ENCODE measurements around the gene GABBR1. TPM values are rescaled to one million over a fixed set of nuclear protein-coding genes. Genes with fewer than 3 reads are reported as not detected.

GABBR1 gene
- total RNA-seq, 1 donor from 2014 or later: 12.0 TPM

DNA sequence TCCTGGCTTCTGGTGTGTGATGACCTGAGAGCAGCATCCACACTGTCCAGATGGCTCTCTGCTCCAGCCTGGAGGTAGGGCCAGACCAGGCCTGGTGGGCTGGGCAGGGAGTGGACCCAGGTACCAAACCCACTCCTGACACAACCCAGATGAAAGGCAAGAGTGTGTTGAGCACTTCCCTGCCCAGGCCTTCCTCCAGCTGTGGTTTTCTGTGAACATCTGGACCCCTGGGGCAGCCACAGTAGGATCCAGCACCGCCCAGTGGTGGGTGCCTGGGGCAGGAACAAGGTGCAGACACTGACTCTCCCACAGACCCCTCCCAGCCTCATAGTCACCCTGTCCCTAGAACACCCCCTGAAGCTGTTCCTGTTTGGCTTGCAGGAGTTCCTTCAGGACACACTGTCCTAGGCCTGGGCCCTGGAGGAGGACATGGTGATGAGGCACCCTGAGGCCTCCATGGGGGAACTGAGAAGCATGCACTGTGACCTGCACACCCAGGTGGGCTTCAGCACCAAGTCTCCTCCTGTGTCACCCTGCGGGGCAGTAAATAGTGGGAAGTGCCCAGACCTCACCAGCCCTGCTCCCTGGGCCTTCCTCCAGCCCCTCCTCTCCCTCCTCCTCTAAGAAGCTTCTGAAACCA, 102.2 kb downstream of the GABBR1 start:
- DNase-seq (ENCODE audit: extremely low read depth, low read depth, low spot score): no peak

- DNase-seq (ENCODE audit: extremely low read depth, low read depth, low spot score): no peak
Measured at GRCh38 chr6:29529956-29530355, 103.0 kb downstream of the GABBR1 start.

DNA sequence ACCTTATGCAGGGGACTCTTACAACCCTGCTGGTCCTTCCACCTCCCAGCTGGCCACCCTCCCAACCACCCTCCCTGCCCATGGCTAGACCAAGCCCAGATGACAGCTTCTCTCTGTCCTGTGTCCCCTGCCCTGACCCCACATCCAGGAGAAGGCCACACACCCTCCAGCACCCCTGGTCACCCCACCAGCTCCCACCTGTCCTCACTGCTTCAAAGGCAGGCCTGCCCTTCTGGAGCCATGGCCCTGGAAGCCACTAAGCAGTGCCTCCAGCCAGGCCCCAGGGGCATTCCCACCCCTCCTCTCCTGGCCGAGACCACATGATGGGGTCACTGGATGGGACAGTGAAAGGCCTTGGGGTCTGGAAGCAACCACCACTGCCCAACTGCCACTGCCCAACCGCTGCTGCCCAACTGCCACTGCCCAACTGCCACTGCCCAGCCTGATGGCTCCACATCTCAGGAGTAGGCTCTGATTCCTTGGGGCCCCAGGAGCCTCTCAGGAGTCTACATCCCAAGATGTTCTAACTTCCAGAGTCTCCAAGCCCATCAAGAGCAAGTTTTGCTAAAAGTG, 103.9 kb downstream of the GABBR1 start:
- DNase-seq (ENCODE audit: extremely low read depth, low read depth, low spot score): no peak

- no peak for DNase-seq (ENCODE audit: extremely low read depth, low read depth, low spot score)
Measured at GRCh38 chr6:29528300-29528931, 104.6 kb downstream of the GABBR1 start.

- no peak for DNase-seq (ENCODE audit: extremely low read depth, low read depth, low spot score)
Measured at GRCh38 chr6:29527564-29527963, 105.4 kb downstream of the GABBR1 start.

DNA sequence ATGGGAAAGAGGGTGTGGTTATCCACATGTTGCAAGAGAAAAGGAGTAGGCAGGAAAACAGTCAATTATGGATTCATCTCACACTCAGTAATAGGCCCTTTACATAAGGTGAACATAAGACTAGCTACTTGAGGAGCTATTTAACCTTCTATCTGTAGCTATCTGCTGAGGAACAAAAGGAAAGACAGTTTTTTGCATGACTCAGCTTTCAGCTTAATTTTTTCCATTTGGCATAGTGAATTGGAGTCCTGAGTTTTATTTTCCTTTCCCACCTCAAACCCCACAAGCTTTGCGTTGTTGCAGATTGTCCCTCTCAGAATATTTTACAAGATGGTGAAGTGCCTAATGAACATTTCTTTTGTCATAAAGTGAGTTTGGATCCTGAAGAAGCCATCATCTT, 105.9 kb downstream of the GABBR1 start:
- no peak for DNase-seq (ENCODE audit: extremely low read depth, low read depth, low spot score)

GRCh38 chr6:29525311-29525639, 107.7 kb downstream of the GABBR1 start:
- DNase-seq (ENCODE audit: extremely low read depth, low read depth, low spot score): no peak

GRCh38 chr6:29524444-29525310, 108.3 kb downstream of the GABBR1 start:
- no peak for DNase-seq (ENCODE audit: extremely low read depth, low read depth, low spot score)

DNA sequence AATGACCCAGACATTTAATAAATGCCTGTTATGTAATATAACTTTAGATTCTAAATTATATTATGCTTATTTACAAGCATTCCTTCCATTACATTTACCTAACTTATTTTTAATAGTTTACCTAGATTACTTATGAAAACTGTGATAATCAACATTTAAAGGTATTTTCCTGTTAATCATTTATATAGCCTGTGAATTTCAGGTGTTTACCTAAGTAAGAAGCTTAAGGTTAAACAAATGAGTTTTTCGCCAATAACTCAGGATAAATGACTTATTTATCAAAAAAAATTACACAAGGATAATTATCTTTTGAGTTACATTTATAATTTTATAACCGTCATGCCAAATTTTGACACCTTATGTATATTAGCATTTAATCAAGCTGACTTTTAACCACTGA, 108.9 kb downstream of the GABBR1 start:
- DNase-seq (ENCODE audit: extremely low read depth, low read depth, low spot score): no peak

DNA sequence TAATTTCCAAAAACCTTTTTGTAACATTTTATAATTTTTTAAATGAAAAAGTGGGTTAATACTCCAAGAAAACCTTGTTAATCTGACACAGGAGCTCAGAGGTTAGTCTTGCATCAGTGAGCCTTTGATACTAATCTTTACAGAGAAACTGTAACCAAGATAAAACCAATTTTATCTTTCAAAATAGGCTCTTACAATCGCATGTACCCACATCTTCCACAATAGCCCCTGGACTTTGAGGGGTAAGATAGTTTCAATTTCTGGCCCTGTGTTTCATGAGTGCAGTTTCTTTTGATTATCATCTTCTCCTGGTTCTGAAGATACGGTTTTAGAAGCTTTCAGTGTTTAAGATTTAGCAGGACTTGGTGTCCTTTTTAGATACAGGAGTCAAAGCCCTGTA, 110.8 kb downstream of the GABBR1 start:
- DNase-seq (ENCODE audit: extremely low read depth, low read depth, low spot score): no peak

DNA sequence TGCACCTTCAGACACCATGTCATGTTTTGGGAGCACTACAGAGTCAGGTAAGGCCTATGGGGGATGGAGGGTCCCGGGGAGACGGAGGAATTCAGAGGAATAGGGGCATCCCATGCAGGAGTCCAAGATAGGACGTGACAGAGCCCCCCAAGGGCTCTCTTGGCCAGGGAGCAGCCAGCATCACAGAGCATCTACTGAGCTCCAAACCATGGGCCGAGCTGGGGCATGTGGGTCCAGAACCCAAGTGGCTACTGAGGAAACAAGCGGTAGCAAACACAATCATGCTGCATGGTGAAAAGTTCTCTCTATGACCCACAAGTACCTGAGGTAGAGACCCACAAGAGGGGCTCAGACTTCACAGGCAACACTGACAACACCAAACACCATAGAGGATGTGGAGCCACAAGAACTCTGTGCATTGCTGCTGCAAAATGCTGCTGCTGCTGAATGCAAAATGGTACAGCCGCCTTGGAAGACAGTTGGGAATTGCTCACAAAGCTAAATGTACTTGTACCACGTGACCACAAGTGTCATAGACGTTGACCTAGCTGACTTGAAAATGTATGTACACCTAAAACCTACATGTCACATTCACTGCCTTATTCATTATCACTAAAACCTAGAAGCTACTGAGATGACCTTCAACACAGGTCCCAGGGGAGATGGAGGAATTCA, 111.8 kb downstream of the GABBR1 start:
- DNase-seq (ENCODE audit: extremely low read depth, low read depth, low spot score): no peak

- DNase-seq (ENCODE audit: extremely low read depth, low read depth, low spot score): no peak
Measured at GRCh38 chr6:29520232-29520631, 112.8 kb downstream of the GABBR1 start.

DNA sequence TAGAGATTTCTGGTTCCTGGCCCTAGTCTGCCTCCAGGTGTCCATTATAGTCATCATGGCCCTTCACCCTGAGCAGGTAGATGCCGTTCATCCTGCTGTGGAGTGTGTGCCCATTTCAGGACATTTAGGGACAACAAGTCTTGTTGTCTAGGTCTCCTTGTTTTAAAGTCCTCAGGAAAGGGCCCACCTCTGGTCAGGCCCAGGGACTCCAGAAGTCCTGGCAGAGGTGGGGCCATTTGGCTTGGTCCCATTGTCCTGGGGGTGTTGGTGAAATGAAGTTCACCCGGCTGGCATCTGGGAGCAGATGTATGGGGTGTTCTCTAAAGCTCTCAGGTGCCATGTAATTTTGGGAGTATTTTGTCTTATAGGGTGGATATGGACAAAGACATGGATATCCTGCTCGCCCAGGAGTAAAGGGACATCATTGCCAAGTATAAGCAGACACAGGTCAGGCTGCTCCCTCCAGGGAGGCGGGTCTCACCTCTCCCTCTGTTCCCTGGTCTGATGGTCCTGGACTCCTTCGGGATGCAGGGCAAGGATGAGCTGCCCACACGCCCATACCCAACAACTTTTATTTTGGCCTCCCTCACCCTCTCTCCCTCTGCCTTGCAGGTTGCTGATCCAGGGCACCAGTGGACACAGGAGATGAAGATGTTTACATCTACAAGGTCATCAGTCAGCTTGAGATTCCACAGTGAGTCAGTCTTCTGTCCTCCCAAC, 113.5 kb downstream of the GABBR1 start:
- no peak for DNase-seq (ENCODE audit: extremely low read depth, low read depth, low spot score)

DNA sequence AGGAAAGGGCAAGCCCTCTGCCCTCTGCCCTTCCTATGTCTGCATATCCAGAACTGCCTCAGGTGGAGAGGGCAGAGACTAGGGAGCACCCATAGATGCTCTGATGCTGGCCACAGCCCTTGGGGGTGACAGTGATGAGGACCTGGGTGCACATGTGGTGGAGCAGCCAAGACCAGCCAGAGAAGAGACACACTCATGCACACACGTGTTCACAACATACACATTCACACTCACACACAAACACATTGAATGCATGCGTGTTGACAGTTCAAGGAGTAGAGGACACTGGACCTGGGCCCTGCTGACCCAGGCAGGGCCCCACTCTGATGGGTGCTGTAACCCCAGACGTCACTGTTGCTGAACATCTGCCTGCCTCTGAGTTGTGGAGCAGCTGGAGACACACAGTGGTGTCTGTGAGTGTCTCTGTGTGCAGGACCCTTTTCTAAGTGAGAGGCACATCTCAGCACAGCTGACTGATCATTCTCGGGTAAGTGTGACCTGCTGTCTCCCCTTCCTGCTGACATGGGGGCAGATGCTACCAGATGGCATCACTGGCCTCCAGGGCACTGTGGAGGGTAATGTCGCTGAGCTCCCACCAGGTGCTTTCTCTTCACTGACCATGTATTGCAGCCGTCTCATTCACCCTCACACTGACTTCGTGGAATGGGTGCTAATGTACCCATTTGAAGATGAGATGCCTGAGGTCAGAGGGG, 115.1 kb downstream of the GABBR1 start:
- no peak for DNase-seq (ENCODE audit: extremely low read depth, low read depth, low spot score)

DNA sequence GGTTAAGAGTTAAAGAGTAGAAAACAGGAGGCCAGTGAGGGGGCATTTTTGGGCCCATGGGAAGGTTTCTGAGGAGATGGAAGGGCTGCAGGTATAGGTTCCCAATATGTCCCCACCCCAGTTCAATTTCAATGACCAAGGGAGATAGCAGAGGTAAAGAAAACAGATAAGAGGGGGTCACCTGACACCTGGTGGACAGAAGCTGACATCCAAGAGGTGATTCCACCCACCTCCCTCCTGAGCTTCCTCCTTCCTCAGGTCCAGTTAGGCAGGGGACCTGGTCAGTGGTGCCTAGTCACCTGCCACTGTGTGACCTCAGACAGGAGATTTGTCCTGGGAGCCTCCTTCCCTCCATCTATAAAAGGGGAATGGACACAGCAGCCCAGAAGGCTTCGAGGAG, 115.7 kb downstream of the GABBR1 start:
- no peak for DNase-seq (ENCODE audit: extremely low read depth, low read depth, low spot score)

GRCh38 chr6:29516108-29516507, 116.9 kb downstream of the GABBR1 start:
- no peak for DNase-seq (ENCODE audit: extremely low read depth, low read depth, low spot score)

- no peak for DNase-seq (ENCODE audit: extremely low read depth, low read depth, low spot score)
Measured at GRCh38 chr6:29510746-29511300, 122.2 kb downstream of the GABBR1 start.

DNA sequence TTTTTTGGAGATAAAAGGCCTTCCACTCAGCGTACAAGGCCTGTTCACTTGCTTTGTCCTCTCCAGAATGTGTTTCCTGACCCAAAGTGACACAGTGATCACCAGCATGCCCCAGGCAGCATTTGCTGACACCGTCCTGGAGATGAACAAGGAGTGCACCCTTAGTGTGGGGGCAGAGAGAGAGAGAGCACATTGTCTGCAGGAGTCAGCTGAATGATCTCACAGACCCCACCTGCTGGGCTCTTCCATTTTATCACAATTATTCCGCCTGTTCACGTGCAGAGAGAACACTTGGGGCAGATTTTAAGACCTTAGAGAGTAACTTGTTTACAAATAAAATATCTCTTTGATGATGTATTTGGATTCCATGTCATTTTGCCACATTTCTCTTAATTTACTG, 122.8 kb downstream of the GABBR1 start:
- DNase-seq (ENCODE audit: extremely low read depth, low read depth, low spot score): no peak
